GM12864 (cell line): ENCODE measurements around the gene UBE2D3.

Experiments
- DNase-seq: peaks from one replicate; pipeline ENCODE4 v3.0.0-alpha.2; 2011; ENCODE audit warnings: low read depth
- H3K4me3 ChIP-seq: 2 replicates; pipeline ENCODE4 v1.5.1; 2011; ENCODE audit warnings: mild to moderate bottlenecking, low read depth, low read length, control low read depth
- TF ChIP-seq, protein P1 (sequence below): IDR thresholded peaks from 2 replicates; pipeline ENCODE4 v1.5.1; 2011; ENCODE audit warnings: low read depth, mild to moderate bottlenecking, moderate library complexity, low read length, control low read depth, inconsistent platforms; ENCODE audit errors: missing control alignments

Gene UBE2D3

DNA sequence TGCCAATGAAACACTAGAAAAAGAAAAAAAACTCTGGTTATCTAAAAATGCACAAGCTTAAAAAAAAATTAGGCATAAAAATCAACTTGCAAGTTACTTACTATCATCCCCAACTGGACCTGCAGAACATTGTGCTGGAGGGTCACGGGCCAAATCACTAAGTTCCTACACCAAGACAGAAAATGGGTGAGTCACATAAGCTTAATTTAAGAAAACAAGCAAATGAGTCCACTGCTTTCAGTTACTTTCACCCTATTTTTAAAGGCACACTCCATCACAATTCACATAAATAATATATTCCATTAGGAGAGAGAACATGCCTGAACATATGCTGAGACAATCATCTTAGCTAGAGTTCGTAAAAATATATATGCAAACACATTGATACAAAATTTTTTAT is 17.7 kb downstream of the UBE2D3 start:
- TF ChIP-seq, protein P1, sequence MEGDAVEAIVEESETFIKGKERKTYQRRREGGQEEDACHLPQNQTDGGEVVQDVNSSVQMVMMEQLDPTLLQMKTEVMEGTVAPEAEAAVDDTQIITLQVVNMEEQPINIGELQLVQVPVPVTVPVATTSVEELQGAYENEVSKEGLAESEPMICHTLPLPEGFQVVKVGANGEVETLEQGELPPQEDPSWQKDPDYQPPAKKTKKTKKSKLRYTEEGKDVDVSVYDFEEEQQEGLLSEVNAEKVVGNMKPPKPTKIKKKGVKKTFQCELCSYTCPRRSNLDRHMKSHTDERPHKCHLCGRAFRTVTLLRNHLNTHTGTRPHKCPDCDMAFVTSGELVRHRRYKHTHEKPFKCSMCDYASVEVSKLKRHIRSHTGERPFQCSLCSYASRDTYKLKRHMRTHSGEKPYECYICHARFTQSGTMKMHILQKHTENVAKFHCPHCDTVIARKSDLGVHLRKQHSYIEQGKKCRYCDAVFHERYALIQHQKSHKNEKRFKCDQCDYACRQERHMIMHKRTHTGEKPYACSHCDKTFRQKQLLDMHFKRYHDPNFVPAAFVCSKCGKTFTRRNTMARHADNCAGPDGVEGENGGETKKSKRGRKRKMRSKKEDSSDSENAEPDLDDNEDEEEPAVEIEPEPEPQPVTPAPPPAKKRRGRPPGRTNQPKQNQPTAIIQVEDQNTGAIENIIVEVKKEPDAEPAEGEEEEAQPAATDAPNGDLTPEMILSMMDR: no peak
- H3K4me3 ChIP-seq: no peak overlapping the region
- no peak for DNase-seq

DNA sequence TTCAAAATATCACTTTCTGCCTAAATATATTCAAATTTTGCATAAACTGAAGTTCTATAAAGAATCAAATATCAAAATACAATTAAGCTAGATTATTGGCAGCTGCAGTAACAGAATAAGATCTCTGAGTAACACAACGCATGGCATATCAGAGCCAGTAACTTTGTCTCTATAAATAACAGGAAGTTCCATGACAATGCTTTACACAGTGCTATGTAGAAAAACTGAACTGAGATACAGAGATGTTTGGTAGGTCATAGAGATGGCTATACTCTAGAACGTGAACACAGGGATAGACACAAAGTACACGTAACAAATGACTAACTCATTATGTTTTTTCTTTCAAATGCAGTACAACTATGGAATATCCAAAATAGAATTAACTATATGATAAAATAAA is 18.2 kb downstream of the UBE2D3 start:
- DNase-seq: no peak
- TF ChIP-seq, protein P1: no peak
- H3K4me3 ChIP-seq: no peak overlapping the region

DNA sequence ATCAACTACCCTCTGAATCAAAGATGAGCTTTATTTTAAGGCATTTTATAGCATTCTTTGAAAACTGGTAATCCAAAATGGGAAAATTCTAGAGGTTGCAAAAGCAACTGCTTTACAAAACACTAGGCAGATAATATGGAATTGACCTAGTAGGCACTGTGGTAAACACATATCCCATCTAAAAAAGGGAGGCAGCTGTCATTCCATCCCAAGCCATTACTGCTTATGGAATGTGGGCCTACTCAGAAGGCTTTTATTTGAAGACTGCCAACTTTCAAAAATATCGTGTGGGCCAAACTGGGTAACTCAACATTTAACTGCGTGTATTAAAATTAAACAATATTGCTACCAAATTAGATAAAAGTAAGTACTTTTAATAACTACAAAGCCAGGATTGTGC is 19.3 kb downstream of the UBE2D3 start:
- DNase-seq: no peak
- H3K4me3 ChIP-seq: no peak overlapping the region
- TF ChIP-seq, protein P1: no peak

DNA sequence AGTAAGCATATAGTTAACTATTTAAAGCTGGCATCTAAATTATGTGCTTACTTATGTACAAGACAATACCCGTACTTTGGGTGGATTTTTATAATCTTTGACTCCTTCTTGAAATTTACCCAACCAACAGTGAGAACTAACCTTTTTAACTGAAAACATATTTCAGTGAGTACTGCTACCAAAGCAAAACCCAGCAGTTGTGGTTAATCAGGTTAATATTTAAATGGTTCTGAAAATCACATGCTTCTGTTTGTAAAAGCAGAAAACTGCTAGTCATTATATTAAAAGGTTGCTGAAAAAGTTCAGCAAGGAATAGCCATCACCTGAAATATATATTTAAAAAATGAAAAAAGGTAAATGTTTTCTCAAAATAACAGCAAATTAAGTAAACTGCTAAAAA is 20.0 kb downstream of the UBE2D3 start:
- DNase-seq: no peak

DNA sequence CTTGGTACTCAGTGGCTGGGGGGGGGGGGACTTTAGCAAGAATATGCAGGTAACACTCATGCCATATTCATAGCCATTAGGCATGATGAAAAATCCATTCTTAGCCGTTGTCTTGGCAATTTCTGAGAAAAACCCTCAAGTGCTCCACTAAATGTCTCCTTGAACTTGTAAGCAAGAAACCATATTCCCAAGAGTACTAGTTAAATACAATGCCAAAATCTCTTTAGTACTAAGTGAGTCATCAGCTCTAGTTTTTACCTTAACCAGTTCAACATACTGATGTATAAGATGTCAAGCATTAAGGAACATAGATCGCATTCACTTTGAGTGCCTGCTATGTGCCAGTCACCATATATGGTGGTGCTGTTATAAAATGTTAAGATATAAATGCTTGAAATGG is 27.5 kb downstream of the UBE2D3 start:
- DNase-seq: no peak
- no peak overlapping the region for H3K4me3 ChIP-seq
- TF ChIP-seq, protein P1: no peak

More for the DNA sequence above, 20.0 kb downstream of the UBE2D3 start:
- TF ChIP-seq, protein P1: no peak
- H3K4me3 ChIP-seq: no peak overlapping the region

DNA sequence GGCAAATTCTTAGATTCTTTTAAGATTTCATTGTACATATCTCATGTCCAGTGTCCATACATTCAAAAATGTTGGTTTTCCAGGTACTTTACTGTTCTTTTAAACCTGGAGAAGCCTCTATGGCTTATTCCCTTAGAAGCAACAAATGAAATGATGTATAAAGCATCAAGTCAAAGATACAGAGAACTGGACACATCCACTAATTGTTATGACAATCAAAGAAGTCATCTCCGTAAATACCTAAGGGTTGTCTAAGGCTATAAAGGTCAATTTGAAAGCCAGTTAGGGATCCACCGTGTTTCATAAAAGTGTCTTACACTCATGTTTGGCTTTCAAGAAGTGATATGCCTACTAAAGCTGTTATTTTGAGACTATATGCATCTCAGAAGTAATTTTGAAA is 32.4 kb downstream of the UBE2D3 start:
- H3K4me3 ChIP-seq: no peak overlapping the region
- DNase-seq: no peak
- TF ChIP-seq, protein P1: no peak

DNA sequence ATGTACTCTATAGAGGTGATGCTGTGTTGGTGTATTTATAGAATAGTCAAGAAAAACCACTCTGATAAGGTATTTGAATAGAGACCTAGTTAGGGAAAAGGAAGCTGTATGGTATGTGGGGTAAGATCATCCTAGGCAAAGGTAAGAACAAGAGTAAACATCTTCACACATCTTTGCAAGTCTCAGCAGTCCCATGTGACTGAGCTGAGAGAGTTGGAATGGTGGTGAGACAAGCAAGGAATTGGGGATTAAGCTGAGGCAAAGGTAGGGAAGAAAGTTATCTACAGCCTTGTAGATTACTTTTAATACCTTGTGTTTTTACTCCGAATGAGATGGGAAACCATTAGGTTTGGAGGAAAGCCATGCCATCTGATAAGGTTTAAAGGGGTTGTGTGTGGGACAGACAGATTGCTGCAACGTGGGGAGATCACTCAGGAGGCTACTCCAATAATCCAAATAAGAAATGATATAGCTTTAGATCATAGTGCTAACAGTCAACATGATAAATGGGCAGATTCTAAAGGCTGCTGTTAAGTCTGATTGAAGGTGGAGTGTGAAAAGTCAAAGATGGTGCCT is 34.9 kb downstream of the UBE2D3 start:
- H3K4me3 ChIP-seq: no peak overlapping the region
- TF ChIP-seq, protein P1: no peak
- no peak for DNase-seq
